IMR-90 (cell line): ENCODE measurements around the gene CEACAM1. TPM values are rescaled to one million over a fixed set of nuclear protein-coding genes. Genes with fewer than 3 reads are reported as not detected.

ENCODE experiments used
- ATAC-seq: fragments of 200-7000 bp; cut with Tn5 transposase; 2 replicates; pipeline ENCODE4 v1.9.1; 2020; ENCODE audit warnings: low read depth, mild to moderate bottlenecking, moderate library complexity
- BruUV-seq: library from RNA; stranded (reverse); fragments of 400-500 nt; replicated peaks from 2 replicates; lab custom pipeline; 2021; lab: Mats Ljungman, UMichigan
- CTCF ChIA-PET: fragments of 300-600 bp; formaldehyde crosslinking; extraction: SDS; loops from one replicate; lab custom pipeline; 2021; ENCODE audit warnings: antibody characterized with exemption; lab: Yijun Ruan, JAX
- POLR2A ChIA-PET: fragments of 300-600 bp; sonication (Branson Sonifier 250); formaldehyde crosslinking; loops from one replicate; lab custom pipeline; 2022; ENCODE audit warnings: antibody characterized with exemption; ENCODE audit not compliant: unreplicated experiment; lab: Charles Lee
- DNase-seq: peaks from one replicate; pipeline ENCODE4 v3.0.0; 2013
- H2AFZ ChIP-seq: replicated peaks from 2 replicates; pipeline ENCODE3; 2013; ENCODE audit warnings: low read length, mild to moderate bottlenecking; ENCODE audit not compliant: poor library complexity
- H2AK5ac ChIP-seq: 2 replicates; pipeline ENCODE4 v1.6.1; 2013; ENCODE audit warnings: low read depth, low read length, inconsistent platforms
- H2AK9ac ChIP-seq: replicated peaks from 2 replicates; pipeline ENCODE3; 2013; ENCODE audit warnings: mild to moderate bottlenecking, low read depth, low read length, moderate library complexity; ENCODE audit not compliant: poor library complexity
- H2BK120ac ChIP-seq: 2 replicates; pipeline ENCODE4 v1.6.1; 2013; ENCODE audit warnings: low read depth, low read length, inconsistent platforms
- H2BK15ac ChIP-seq: 3 replicates; pipeline ENCODE4 v1.6.1; 2013; ENCODE audit warnings: low read depth, low read length, inconsistent platforms
- H2BK20ac ChIP-seq: 2 replicates; pipeline ENCODE4 v1.6.1; 2013; ENCODE audit warnings: low read depth, mild to moderate bottlenecking, inconsistent platforms, low read length, moderate library complexity
- H2BK5ac ChIP-seq: 2 replicates; pipeline ENCODE4 v1.6.1; 2013; ENCODE audit warnings: mild to moderate bottlenecking, low read depth, low read length, inconsistent platforms; ENCODE audit not compliant: poor library complexity, severe bottlenecking
- H3K14ac ChIP-seq: replicated peaks from 2 replicates; pipeline ENCODE4 v1.6.1; 2013; ENCODE audit warnings: low read depth, low read length, inconsistent platforms
- H3K18ac ChIP-seq: 2 replicates; pipeline ENCODE4 v1.6.1; 2013; ENCODE audit warnings: low read depth, low read length, control low read depth
- H3K23ac ChIP-seq: 2 replicates; pipeline ENCODE4 v1.6.1; 2013; ENCODE audit warnings: low read depth, low read length, inconsistent platforms
- H3K27ac ChIP-seq: 2 replicates; pipeline ENCODE4 v1.5.1; 2013; ENCODE audit warnings: mild to moderate bottlenecking, control low read depth, low read length; ENCODE audit not compliant: insufficient read depth
- H3K27me3 ChIP-seq: 2 replicates; pipeline ENCODE4 v1.6.1; 2013; ENCODE audit warnings: low read length; ENCODE audit not compliant: control insufficient read depth, insufficient read depth
- H3K36me3 ChIP-seq: 2 replicates; pipeline ENCODE4 v1.6.1; 2013; ENCODE audit warnings: low read length, mixed read lengths; ENCODE audit not compliant: control insufficient read depth, insufficient read depth
- H3K4ac ChIP-seq: 2 replicates; pipeline ENCODE4 v1.6.1; 2013; ENCODE audit warnings: low read depth, low read length, inconsistent platforms
- H3K4me1 ChIP-seq: 2 replicates; pipeline ENCODE4 v1.6.1; 2013; ENCODE audit warnings: low read length, mixed read lengths; ENCODE audit not compliant: control insufficient read depth, insufficient read depth
- H3K4me2 ChIP-seq: 2 replicates; pipeline ENCODE4 v1.6.1; 2013; ENCODE audit warnings: low read depth, mild to moderate bottlenecking, control low read depth, low read length, moderate library complexity
- H3K4me3 ChIP-seq: 2 replicates; pipeline ENCODE4 v1.5.1; 2013; ENCODE audit warnings: low read depth, mild to moderate bottlenecking, control low read depth, low read length, moderate library complexity; ENCODE audit not compliant: insufficient read depth
- H3K56ac ChIP-seq: 2 replicates; pipeline ENCODE4 v1.6.1; 2013; ENCODE audit warnings: low read length, inconsistent platforms; ENCODE audit not compliant: insufficient read depth; ENCODE audit errors: extremely low read depth
- H3K79me1 ChIP-seq, 2 experiments: 2 replicates each; pipeline ENCODE4 v1.6.1; 2013; ENCODE audit warnings: low read length in 2 of 2, inconsistent platforms in 1 of 2, low read depth in 1 of 2
- H3K9ac ChIP-seq: 2 replicates; pipeline ENCODE4 v1.6.1; 2013; ENCODE audit warnings: low read depth, low read length, control low read depth
- H3K9me1 ChIP-seq: 2 replicates; pipeline ENCODE4 v1.6.1; 2013; ENCODE audit warnings: low read length, inconsistent platforms; ENCODE audit not compliant: insufficient read depth
- H3K9me3 ChIP-seq: 2 replicates; pipeline ENCODE4 v1.6.1; 2013; ENCODE audit warnings: low read length; ENCODE audit not compliant: control insufficient read depth, insufficient read depth
- H4K20me1 ChIP-seq: 2 replicates; pipeline ENCODE4 v1.6.1; 2013; ENCODE audit warnings: low read length, inconsistent platforms; ENCODE audit not compliant: insufficient read depth
- H4K5ac ChIP-seq: 2 replicates; pipeline ENCODE4 v1.6.1; 2013; ENCODE audit warnings: mild to moderate bottlenecking, low read depth, low read length, control low read depth
- H4K8ac ChIP-seq, 2 experiments: 2 replicates each; pipeline ENCODE4 v1.6.1; 2013; ENCODE audit warnings: low read depth in 2 of 2, low read length in 2 of 2, control low read depth in 1 of 2, inconsistent platforms in 1 of 2
- H4K91ac ChIP-seq: 2 replicates; pipeline ENCODE4 v1.6.1; 2013; ENCODE audit warnings: low read depth, low read length, inconsistent platforms; ENCODE audit not compliant: insufficient read depth
- BHLHE40 ChIP-seq: fragments of 150-350 bp; IDR thresholded peaks from 2 replicates; pipeline ENCODE4 v1.6.1; 2016; ENCODE audit warnings: mild to moderate bottlenecking, low read depth, low read length
- CEBPB ChIP-seq: IDR thresholded peaks from 2 replicates; pipeline ENCODE4 v1.6.1; 2012; ENCODE audit warnings: low read depth, low read length, improper control_type of control experiment
- CHD1 ChIP-seq: IDR thresholded peaks from 2 replicates; pipeline ENCODE4 v1.6.1; 2012; ENCODE audit warnings: low read depth, low read length, improper control_type of control experiment
- CTCF ChIP-seq: conservative IDR thresholded peaks from 2 replicates; pipeline ENCODE4 v1.5.1; 2012; ENCODE audit warnings: mild to moderate bottlenecking, low read depth, low read length, improper control_type of control experiment
- ELK1 ChIP-seq: fragments of 150-350 bp; IDR thresholded peaks from 2 replicates; pipeline ENCODE4 v1.6.1; 2016; ENCODE audit warnings: low read depth, mild to moderate bottlenecking, low read length, moderate library complexity, borderline replicate concordance
- FOS ChIP-seq: fragments of 150-350 bp; IDR thresholded peaks from 2 replicates; pipeline ENCODE4 v1.6.1; 2016; ENCODE audit warnings: low read depth, low read length
- MAFK ChIP-seq: IDR thresholded peaks from 2 replicates; pipeline ENCODE4 v1.6.1; 2012; ENCODE audit warnings: low read depth, low read length, improper control_type of control experiment
- MAZ ChIP-seq: IDR thresholded peaks from 2 replicates; pipeline ENCODE4 v1.6.1; 2012; ENCODE audit warnings: low read depth, mild to moderate bottlenecking, low read length, improper control_type of control experiment, moderate library complexity, borderline replicate concordance
- MXI1 ChIP-seq: IDR thresholded peaks from 2 replicates; pipeline ENCODE4 v1.6.1; 2012; ENCODE audit warnings: low read depth, mild to moderate bottlenecking, low read length, moderate library complexity, borderline replicate concordance
- NFE2L2 ChIP-seq: fragments of 150-350 bp; IDR thresholded peaks from 2 replicates; pipeline ENCODE4 v1.6.1; 2016; ENCODE audit warnings: low read depth, mild to moderate bottlenecking, low read length
- POLR2A ChIP-seq: IDR thresholded peaks from 2 replicates; pipeline ENCODE4 v1.6.1; 2012; ENCODE audit warnings: mild to moderate bottlenecking, low read depth, low read length
- RAD21 ChIP-seq: IDR thresholded peaks from 2 replicates; pipeline ENCODE4 v1.6.1; 2012; ENCODE audit warnings: low read length, improper control_type of control experiment
- RCOR1 ChIP-seq: IDR thresholded peaks from 2 replicates; pipeline ENCODE4 v1.6.1; 2012; ENCODE audit warnings: mild to moderate bottlenecking, low read length, improper control_type of control experiment; ENCODE audit not compliant: insufficient replicate concordance
- SMC3 ChIP-seq: fragments of 150-350 bp; IDR thresholded peaks from 2 replicates; pipeline ENCODE4 v1.6.1; 2016; ENCODE audit warnings: low read depth, mild to moderate bottlenecking, antibody characterized with exemption, low read length, moderate library complexity
- WGBS, 2 experiments: methylation state at CpG; one replicate each; pipeline versions ENCODE4 v1.1.5 to v1.1.7; 2013; ENCODE audit warnings: missing lambda C conversion rate in 2 of 2; ENCODE audit not compliant: insufficient read length in 1 of 2; ENCODE audit errors: extremely low coverage in 2 of 2; 5-methylcytosine and 5-hydroxymethylcytosine counted together
- dilution Hi-C: fragments of 300-500 bp; cut with HindIII; formaldehyde crosslinking; loops from one replicate; pipeline ENCODE4 v1.14.3; 2018; ENCODE audit warnings: low sequenced_read_pairs; ENCODE audit not compliant: unreplicated experiment
- in situ Hi-C: fragments of 300-500 bp; cut with MboI; formaldehyde crosslinking; loops from 3 replicates; pipeline ENCODE4 v1.14.3; 2019; ENCODE audit warnings: low sequenced_read_pairs, inconsistent platforms, mixed read lengths
- intact Hi-C: fragments of 100-400 bp; cut with micrococcal nuclease; formaldehyde crosslinking; loops from 2 replicates; pipeline ENCODE4 v1.10.0; 2022
- polyA plus RNA-seq, 3 experiments: library from polyadenylated mRNA; depleted of rRNA; stranded (reverse); fragments of >200 nt; gene quantifications; 2 replicates each; pipeline ENCODE4 v1.2.3, GENCODE V29; 2012; ENCODE audit warnings: low replicate concordance in 1 of 3
- total RNA-seq: library from RNA; depleted of rRNA; stranded (reverse); fragments of >200 nt; gene quantifications from 2 replicates; pipeline ENCODE4 v1.2.3, GENCODE V29; 2012
- TF ChIP-seq, protein P1 (sequence below): fragments of 150-350 bp; IDR thresholded peaks from 2 replicates; pipeline ENCODE4 v1.6.1; 2017; ENCODE audit warnings: mild to moderate bottlenecking, antibody characterized with exemption, low read length, low read depth

CEACAM1 gene
- total and polyA plus RNA-seq, 2 of the 4 experiments (the other 2 are of a cell fraction): not detected

DNA sequence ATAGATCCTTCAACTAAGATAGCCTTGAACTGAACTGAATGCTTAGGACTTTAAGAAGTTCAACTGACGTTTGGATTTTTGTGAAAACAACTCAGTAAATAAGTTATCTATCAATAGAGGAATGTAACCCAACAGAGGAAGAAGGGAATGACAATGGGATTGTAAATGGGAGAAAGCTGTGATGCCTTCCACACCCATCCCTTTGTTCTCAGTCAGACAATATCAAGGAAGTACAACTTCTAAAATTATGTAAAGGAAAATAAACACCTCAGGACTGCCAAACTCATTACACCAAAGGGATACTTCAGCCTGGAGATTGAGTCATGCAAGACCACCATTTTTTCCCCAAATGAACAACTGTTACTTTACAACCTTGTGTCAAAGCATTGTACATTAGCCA is 45.4 kb upstream of the CEACAM1 start:
- ChIA-PET CTCF (no interaction called here), POLR2A (no interaction called here)
- Histone ChIP-seq H3K56ac (no peak overlapping the region), H3K4me3 (no peak overlapping the region), H3K4me1 (no peaks in the 10 kb centered on the region), H3K9ac (no peak overlapping the region), H3K36me3 (no peaks in the 10 kb centered on the region), H3K79me1 (no peaks in the 10 kb centered on the region), H3K18ac (no peak overlapping the region), H2BK120ac (no peak overlapping the region), H3K9me1 (no peaks in the 10 kb centered on the region), H4K91ac (no peak overlapping the region), H3K27me3 (peaks cover 19% of the 10 kb centered on the region), H3K27ac (no peak overlapping the region), H2AK5ac (no peak overlapping the region), H3K23ac (no peak overlapping the region), H2BK5ac (no peak overlapping the region), H3K4me2 (no peak overlapping the region), H2BK20ac (no peak overlapping the region), H4K8ac (no peak overlapping the region), H2BK15ac (no peak overlapping the region), H3K14ac (no peak overlapping the region), H4K5ac (no peak overlapping the region), H3K9me3 (no peaks in the 10 kb centered on the region), H2AFZ (no peak overlapping the region), H4K20me1 (no peaks in the 10 kb centered on the region), H3K4ac (no peak overlapping the region), H2AK9ac (no peak overlapping the region)
- intact Hi-C loops (no loop called here), dilution Hi-C loops (no loop called here), in situ Hi-C loops (no loop called here)
- no CpG with 5 or more reads among the region's 1 CpG for WGBS, 2 experiments
- TF ChIP-seq MXI1 (no peak), ELK1 (no peak), NFE2L2 (no peak), MAZ (no peak), BHLHE40 (no peak), SMC3 (no peak), CTCF (no peak), MAFK (no peak), RAD21 (no peak), FOS (no peak), CHD1 (no peak), POLR2A (no peak), RCOR1 (no peak), CEBPB (no peak)
- TF ChIP-seq, protein P1, sequence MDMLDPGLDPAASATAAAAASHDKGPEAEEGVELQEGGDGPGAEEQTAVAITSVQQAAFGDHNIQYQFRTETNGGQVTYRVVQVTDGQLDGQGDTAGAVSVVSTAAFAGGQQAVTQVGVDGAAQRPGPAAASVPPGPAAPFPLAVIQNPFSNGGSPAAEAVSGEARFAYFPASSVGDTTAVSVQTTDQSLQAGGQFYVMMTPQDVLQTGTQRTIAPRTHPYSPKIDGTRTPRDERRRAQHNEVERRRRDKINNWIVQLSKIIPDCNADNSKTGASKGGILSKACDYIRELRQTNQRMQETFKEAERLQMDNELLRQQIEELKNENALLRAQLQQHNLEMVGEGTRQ: no peak
- no peak for DNase-seq
- no peak for ATAC-seq
- no TSS peak for BruUV-seq
